Measurements from ENCODE around the gene CCL17. TPM values are rescaled to one million over a fixed set of nuclear protein-coding genes. Genes with fewer than 3 reads are reported as not detected.

The CCL17 gene
- total RNA-seq, 1 donor = not detected

DNA sequence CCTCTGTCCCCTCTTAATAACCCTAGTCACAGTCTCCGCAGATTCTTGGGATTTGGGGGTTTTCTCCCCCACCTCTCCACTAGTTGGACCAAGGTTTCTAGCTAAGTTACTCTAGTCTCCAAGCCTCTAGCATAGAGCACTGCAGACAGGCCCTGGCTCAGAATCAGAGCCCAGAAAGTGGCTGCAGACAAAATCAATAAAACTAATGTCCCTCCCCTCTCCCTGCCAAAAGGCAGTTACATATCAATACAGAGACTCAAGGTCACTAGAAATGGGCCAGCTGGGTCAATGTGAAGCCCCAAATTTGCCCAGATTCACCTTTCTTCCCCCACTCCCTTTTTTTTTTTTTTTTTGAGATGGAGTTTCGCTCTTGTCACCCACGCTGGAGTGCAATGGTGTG, 40.4 kb upstream of the CCL17 start:
- Histone ChIP-seq H3K27ac (ENCODE audit: low read depth, low read length) (no peak overlapping the region), H3K4me1 (ENCODE audit: insufficient read depth, low read length) (no peaks in the 10 kb centered on the region), H3K79me2 (ENCODE audit: insufficient read depth, low read length) (no peaks in the 10 kb centered on the region), H2AFZ (ENCODE audit: low read length) (no peak overlapping the region), H3K4me3 (ENCODE audit: insufficient read depth, low read length) (no peak overlapping the region), H3K27me3 (ENCODE audit: insufficient read depth, low read length) (peaks cover 5% of the 10 kb centered on the region), H3K9me3 (ENCODE audit: low read depth, low read length) (no peaks in the 10 kb centered on the region), H3K4me2 (ENCODE audit: insufficient read depth, low read length) (no peak overlapping the region), H3K36me3 (ENCODE audit: insufficient read depth, low read length) (no peaks in the 10 kb centered on the region), H4K20me1 (ENCODE audit: insufficient read depth, low read length) (no peaks in the 10 kb centered on the region)
- TF ChIP-seq, protein P1, sequence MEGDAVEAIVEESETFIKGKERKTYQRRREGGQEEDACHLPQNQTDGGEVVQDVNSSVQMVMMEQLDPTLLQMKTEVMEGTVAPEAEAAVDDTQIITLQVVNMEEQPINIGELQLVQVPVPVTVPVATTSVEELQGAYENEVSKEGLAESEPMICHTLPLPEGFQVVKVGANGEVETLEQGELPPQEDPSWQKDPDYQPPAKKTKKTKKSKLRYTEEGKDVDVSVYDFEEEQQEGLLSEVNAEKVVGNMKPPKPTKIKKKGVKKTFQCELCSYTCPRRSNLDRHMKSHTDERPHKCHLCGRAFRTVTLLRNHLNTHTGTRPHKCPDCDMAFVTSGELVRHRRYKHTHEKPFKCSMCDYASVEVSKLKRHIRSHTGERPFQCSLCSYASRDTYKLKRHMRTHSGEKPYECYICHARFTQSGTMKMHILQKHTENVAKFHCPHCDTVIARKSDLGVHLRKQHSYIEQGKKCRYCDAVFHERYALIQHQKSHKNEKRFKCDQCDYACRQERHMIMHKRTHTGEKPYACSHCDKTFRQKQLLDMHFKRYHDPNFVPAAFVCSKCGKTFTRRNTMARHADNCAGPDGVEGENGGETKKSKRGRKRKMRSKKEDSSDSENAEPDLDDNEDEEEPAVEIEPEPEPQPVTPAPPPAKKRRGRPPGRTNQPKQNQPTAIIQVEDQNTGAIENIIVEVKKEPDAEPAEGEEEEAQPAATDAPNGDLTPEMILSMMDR (IDR thresholded peaks at IDR 0.05; ENCODE audit: extremely low read depth, low read depth, low read length) = no peak
- peak; percentile 69 for DNase-seq (ENCODE audit: insufficient read length, low spot score, missing footprints)

- Histone ChIP-seq H3K79me2 (ENCODE audit: insufficient read depth, low read length) (no peaks in the 10 kb centered on the region), H3K27ac (ENCODE audit: low read depth, low read length) (no peak overlapping the region), H3K9me3 (ENCODE audit: low read depth, low read length) (no peaks in the 10 kb centered on the region), H2AFZ (ENCODE audit: low read length) (no peak overlapping the region), H3K4me1 (ENCODE audit: insufficient read depth, low read length) (no peaks in the 10 kb centered on the region), H3K36me3 (ENCODE audit: insufficient read depth, low read length) (no peaks in the 10 kb centered on the region), H3K27me3 (ENCODE audit: insufficient read depth, low read length) (peaks cover 8% of the 10 kb centered on the region), H4K20me1 (ENCODE audit: insufficient read depth, low read length) (no peaks in the 10 kb centered on the region), H3K4me2 (ENCODE audit: insufficient read depth, low read length) (no peak overlapping the region), H3K4me3 (ENCODE audit: insufficient read depth, low read length) (no peak overlapping the region)
- TF ChIP-seq, protein P1 (IDR thresholded peaks at IDR 0.05; ENCODE audit: extremely low read depth, low read depth, low read length) = no peak
- DNase-seq (ENCODE audit: insufficient read length, low spot score, missing footprints) = no peak
Measured at GRCh38 chr16:57366544-57367040, 38.0 kb upstream of the CCL17 start.

GRCh38 chr16:57367116-57367752, 37.3 kb upstream of the CCL17 start:
- H3K9me3 ChIP-seq (ENCODE audit: low read depth, low read length) = no peaks in the 10 kb centered on the region
- no peak overlapping the region for H2AFZ ChIP-seq (ENCODE audit: low read length)
- H3K36me3 ChIP-seq (ENCODE audit: insufficient read depth, low read length) = no peaks in the 10 kb centered on the region
- H3K4me3 ChIP-seq (ENCODE audit: insufficient read depth, low read length) = no peak overlapping the region
- TF ChIP-seq, protein P1 (IDR thresholded peaks at IDR 0.05; ENCODE audit: extremely low read depth, low read depth, low read length) = no peak
- peaks cover 3% of the 10 kb centered on the region for H3K4me1 ChIP-seq (ENCODE audit: insufficient read depth, low read length)
- peaks cover 11% of the 10 kb centered on the region for H3K27me3 ChIP-seq (ENCODE audit: insufficient read depth, low read length)
- H4K20me1 ChIP-seq (ENCODE audit: insufficient read depth, low read length) = no peaks in the 10 kb centered on the region
- no peak overlapping the region for H3K4me2 ChIP-seq (ENCODE audit: insufficient read depth, low read length)
- H3K27ac ChIP-seq (ENCODE audit: low read depth, low read length) = no peak overlapping the region
- no peaks in the 10 kb centered on the region for H3K79me2 ChIP-seq (ENCODE audit: insufficient read depth, low read length)
- DNase-seq (ENCODE audit: insufficient read length, low spot score, missing footprints) = peak; percentile 47

DNA sequence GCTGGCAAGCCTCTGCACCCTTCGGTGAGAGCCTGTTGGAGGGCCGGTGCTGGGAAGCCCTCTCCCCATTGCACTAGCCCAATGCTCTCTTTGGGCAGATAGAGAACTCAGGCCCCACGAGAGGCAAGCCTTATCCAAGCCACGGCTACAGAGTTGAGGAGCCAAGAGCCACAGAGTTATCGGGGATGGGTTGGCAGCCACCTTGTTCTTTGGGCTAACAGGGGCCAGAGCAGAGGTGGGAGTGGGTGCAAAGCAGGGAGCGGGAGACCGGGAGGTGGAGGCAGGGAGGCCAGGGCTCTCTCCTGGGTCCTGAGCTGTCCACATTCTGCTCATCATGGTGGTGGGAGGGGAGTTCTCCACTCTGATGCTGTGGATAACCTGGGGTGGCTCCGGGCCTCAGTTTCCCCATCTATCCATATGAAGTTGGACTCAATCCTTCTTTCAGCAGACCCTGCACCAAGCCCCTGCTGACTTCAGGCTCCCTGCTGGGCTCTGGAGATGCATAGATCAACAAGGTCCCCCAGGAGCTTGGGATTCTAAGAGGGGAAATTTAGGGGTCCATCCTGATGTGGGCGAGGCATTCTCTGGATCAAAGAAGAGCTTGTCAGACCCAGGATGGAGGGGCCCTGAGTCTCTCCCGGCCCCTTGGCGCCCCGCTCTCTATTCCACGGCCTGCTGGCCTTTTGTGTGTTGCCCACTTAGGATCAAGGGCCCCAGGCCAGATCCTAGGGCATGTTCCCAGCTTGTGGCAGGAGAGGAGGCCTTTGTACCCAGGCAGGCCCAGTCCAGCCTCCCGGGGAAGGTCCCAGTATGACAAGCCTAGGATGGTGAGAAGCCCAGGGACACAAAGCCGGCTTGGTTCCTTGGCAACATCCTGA, 32.8 kb upstream of the CCL17 start:
- peak overlapping the region; percentile 55 for H3K4me2 ChIP-seq (ENCODE audit: insufficient read depth, low read length)
- DNase-seq (ENCODE audit: insufficient read length, low spot score, missing footprints) = peak; percentile 35
- H3K79me2 ChIP-seq (ENCODE audit: insufficient read depth, low read length) = no peaks in the 10 kb centered on the region
- H3K27me3 ChIP-seq (ENCODE audit: insufficient read depth, low read length) = peaks cover 28% of the 10 kb centered on the region
- no peak overlapping the region for H3K27ac ChIP-seq (ENCODE audit: low read depth, low read length)
- no peak overlapping the region for H2AFZ ChIP-seq (ENCODE audit: low read length)
- no peak overlapping the region for H3K4me3 ChIP-seq (ENCODE audit: insufficient read depth, low read length)
- no peaks in the 10 kb centered on the region for H3K9me3 ChIP-seq (ENCODE audit: low read depth, low read length)
- no peaks in the 10 kb centered on the region for H3K36me3 ChIP-seq (ENCODE audit: insufficient read depth, low read length)
- no peaks in the 10 kb centered on the region for H4K20me1 ChIP-seq (ENCODE audit: insufficient read depth, low read length)
- peaks cover 14% of the 10 kb centered on the region for H3K4me1 ChIP-seq (ENCODE audit: insufficient read depth, low read length)
- TF ChIP-seq, protein P1 (IDR thresholded peaks at IDR 0.05; ENCODE audit: extremely low read depth, low read depth, low read length) = no peak
